ENCODE data around the gene WDR89. TPM values are rescaled to one million over a fixed set of nuclear protein-coding genes. Genes with fewer than 3 reads are reported as not detected.

Gene WDR89
- total and polyA plus RNA-seq, 4 donors: 7.0 to 17.9 (median 8.7) TPM

GRCh38 chr14:63578300-63578699 lies 63.4 kb downstream of the WDR89 start:
- Histone ChIP-seq H3K27me3 (ENCODE audit: control insufficient read depth in 3 of 3, insufficient read depth in 3 of 3, low read length in 2 of 3) (no peaks in the 10 kb centered on the region), H3K27ac (ENCODE audit: low read depth in 1 of 2, low read length in 1 of 2) (no peak overlapping the region), H3K4me1 (ENCODE audit: control insufficient read depth in 5 of 5, insufficient read depth in 5 of 5, low read length in 5 of 5) (no peaks in the 10 kb centered on the region), H3K36me3 (ENCODE audit: control insufficient read depth in 4 of 4, insufficient read depth in 4 of 4, low read length in 4 of 4) (no peaks in the 10 kb centered on the region), H3K4me3 (no peak overlapping the region), H3K9ac (ENCODE audit: insufficient read depth in 1 of 2, low read length in 2 of 2) (no peak overlapping the region), H3K9me3 (ENCODE audit: control insufficient read depth in 4 of 4, insufficient read depth in 3 of 4, low read length in 3 of 4) (no peaks in the 10 kb centered on the region)
- no peak for DNase-seq
- ATAC-seq (ENCODE audit: insufficient read depth, low FRiP score): no peak
- TF ChIP-seq CTCF (IDR thresholded peaks at IDR 0.05; ENCODE audit: control extremely low read depth, extremely low read depth): no peak
- WGBS, 2 donors: 97 to 100% methylated on average over 1 of the region's 1 CpG

- no peak overlapping the region for H3K9ac ChIP-seq (ENCODE audit: insufficient read depth in 1 of 2, low read length in 2 of 2)
Measured at GRCh38 chr14:63573581-63573980, 68.1 kb downstream of the WDR89 start.

GRCh38 chr14:63565448-63565847 lies 76.2 kb downstream of the WDR89 start:
- Histone ChIP-seq H3K27ac (ENCODE audit: low read depth in 1 of 2, low read length in 1 of 2) (no peak overlapping the region), H3K36me3 (ENCODE audit: control insufficient read depth in 4 of 4, insufficient read depth in 4 of 4, low read length in 4 of 4) (no peaks in the 10 kb centered on the region), H3K9ac (ENCODE audit: insufficient read depth in 1 of 2, low read length in 2 of 2) (no peak overlapping the region), H3K9me3 (ENCODE audit: control insufficient read depth in 4 of 4, insufficient read depth in 3 of 4, low read length in 3 of 4) (no peaks in the 10 kb centered on the region), H3K4me3 (no peak overlapping the region), H3K27me3 (ENCODE audit: control insufficient read depth in 3 of 3, insufficient read depth in 3 of 3, low read length in 2 of 3) (no peaks in the 10 kb centered on the region), H3K4me1 (ENCODE audit: control insufficient read depth in 5 of 5, insufficient read depth in 5 of 5, low read length in 5 of 5) (no peaks in the 10 kb centered on the region)
- TF ChIP-seq CTCF (IDR thresholded peaks at IDR 0.05; ENCODE audit: control extremely low read depth, extremely low read depth): no peak
- ATAC-seq (ENCODE audit: insufficient read depth, low FRiP score) (no peak), DNase-seq (no peak)
- WGBS, 2 donors: 89 to 91% methylated on average over 3 of the region's 3 CpGs

More at GRCh38 chr14:63573581-63573980, 68.1 kb downstream of the WDR89 start:
- Histone ChIP-seq H3K27ac (ENCODE audit: low read depth in 1 of 2, low read length in 1 of 2) (no peak overlapping the region), H3K4me1 (ENCODE audit: control insufficient read depth in 5 of 5, insufficient read depth in 5 of 5, low read length in 5 of 5) (no peaks in the 10 kb centered on the region), H3K9me3 (ENCODE audit: control insufficient read depth in 4 of 4, insufficient read depth in 3 of 4, low read length in 3 of 4) (peaks cover 0 to 4% (median 0%) of the 10 kb centered on the region in 4 donors), H3K27me3 (ENCODE audit: control insufficient read depth in 3 of 3, insufficient read depth in 3 of 3, low read length in 2 of 3) (no peaks in the 10 kb centered on the region), H3K36me3 (ENCODE audit: control insufficient read depth in 4 of 4, insufficient read depth in 4 of 4, low read length in 4 of 4) (no peaks in the 10 kb centered on the region), H3K4me3 (no peak overlapping the region)
- no peak for TF ChIP-seq CTCF (IDR thresholded peaks at IDR 0.05; ENCODE audit: control extremely low read depth, extremely low read depth)
- DNase-seq (no peak), ATAC-seq (ENCODE audit: insufficient read depth, low FRiP score) (no peak)
- 56 to 70% methylated on average over 4 of the region's 4 CpGs for WGBS, 2 donors

- Histone ChIP-seq H3K36me3 (ENCODE audit: control insufficient read depth in 4 of 4, insufficient read depth in 4 of 4, low read length in 4 of 4) (no peaks in the 10 kb centered on the region), H3K9ac (ENCODE audit: insufficient read depth in 1 of 2, low read length in 2 of 2) (no peak overlapping the region), H3K27ac (ENCODE audit: low read depth in 1 of 2, low read length in 1 of 2) (no peak overlapping the region), H3K4me3 (no peak overlapping the region), H3K4me1 (ENCODE audit: control insufficient read depth in 5 of 5, insufficient read depth in 5 of 5, low read length in 5 of 5) (no peaks in the 10 kb centered on the region), H3K9me3 (ENCODE audit: control insufficient read depth in 4 of 4, insufficient read depth in 3 of 4, low read length in 3 of 4) (no peaks in the 10 kb centered on the region), H3K27me3 (ENCODE audit: control insufficient read depth in 3 of 3, insufficient read depth in 3 of 3, low read length in 2 of 3) (no peaks in the 10 kb centered on the region)
- peak in 1 of 3 donors; percentile 8 for DNase-seq
- no peak for TF ChIP-seq CTCF (IDR thresholded peaks at IDR 0.05; ENCODE audit: control extremely low read depth, extremely low read depth)
- WGBS, 2 donors: 11 to 17% methylated on average over 1 of the region's 1 CpG
- no peak for ATAC-seq (ENCODE audit: insufficient read depth, low FRiP score)
Measured at GRCh38 chr14:63564318-63564717, 77.4 kb downstream of the WDR89 start.
